K562 (cell line): Measurements from ENCODE around the gene SF3B3. TPM values are rescaled to one million over a fixed set of nuclear protein-coding genes. Genes with fewer than 3 reads are reported as not detected.
A peak's percentile ranks its signal among the peaks of the same experiment; 100 is the strongest.

Source experiments
- ATAC-seq: fragments of 200-7000 bp; cut with Tn5 transposase; 3 replicates; pipeline ENCODE4 v1.9.1; 2020; ENCODE audit warnings: moderate library complexity
- BruUV-seq: library from RNA; stranded (reverse); fragments of 400-500 nt; replicated peaks from 2 replicates; lab custom pipeline; 2021; lab: Mats Ljungman, UMichigan
- CTCF ChIA-PET: fragments of 300-600 bp; formaldehyde crosslinking; extraction: SDS; loops from one replicate; lab custom pipeline; 2021; ENCODE audit warnings: low intra/inter-chr PET ratio; lab: Yijun Ruan, JAX
- POLR2A ChIA-PET: fragments of 300-600, 350-650 bp; sonication (Branson Sonifier 250); formaldehyde crosslinking; extraction: SDS; loops from one replicate; lab custom pipeline; 2021; ENCODE audit warnings: antibody characterized with exemption, inconsistent platforms; lab: Yijun Ruan, JAX
- DNase-seq, 4 experiments: peaks; one replicate each; pipeline versions ENCODE4 v3.0.0 to v3.0.0-alpha.2; 2011 to 2018; ENCODE audit warnings: low spot score in 3 of 4, mixed read lengths in 3 of 4; ENCODE audit errors: extremely low read depth in 1 of 4
- FAIRE-seq: peaks from 2 replicates; lab custom pipeline; 2011; peaks lifted over from hg19 to GRCh38; lab: Jason Lieb, UNC
- H2AFZ ChIP-seq: 2 replicates; pipeline ENCODE4 v1.6.0; 2011; ENCODE audit warnings: low read depth, low read length, control low read depth, inconsistent platforms
- H3K27ac ChIP-seq: fragments of 200-600 bp; 3 replicates; pipeline ENCODE4 v1.8.0; 2011; ENCODE audit warnings: low read depth, mild to moderate bottlenecking, control low read depth, inconsistent platforms, low read length, moderate library complexity, mixed read lengths; ENCODE audit errors: extremely low read depth
- H3K27me3 ChIP-seq, 2 experiments: fragments of 300-600 bp in 1 of 2; 2 replicates in 1 of 2; 3 replicates in 1 of 2; pipeline versions ENCODE4 v1.6.0 to v1.8.0; 2011; ENCODE audit warnings: inconsistent platforms in 2 of 2, low read length in 2 of 2, mild to moderate bottlenecking in 1 of 2, mixed read lengths in 1 of 2, moderate library complexity in 1 of 2; ENCODE audit not compliant: control insufficient read depth in 2 of 2, insufficient read depth in 2 of 2
- H3K36me3 ChIP-seq: fragments of 300-600 bp; 3 replicates; pipeline ENCODE4 v1.8.0; 2011; ENCODE audit warnings: mild to moderate bottlenecking, low read length, inconsistent platforms; ENCODE audit not compliant: control insufficient read depth, insufficient read depth
- H3K4me1 ChIP-seq, 2 experiments: fragments of 200-600 bp in 1 of 2; replicated peaks in 1 of 2; 2 replicates in 1 of 2; 3 replicates in 1 of 2; pipeline versions ENCODE4 v1.5.1 to v1.8.0; 2011; ENCODE audit warnings: inconsistent platforms in 2 of 2, low read length in 2 of 2, mild to moderate bottlenecking in 1 of 2, mixed read lengths in 1 of 2, moderate library complexity in 1 of 2; ENCODE audit not compliant: control insufficient read depth in 2 of 2, insufficient read depth in 2 of 2
- H3K4me2 ChIP-seq: 2 replicates; pipeline ENCODE4 v1.6.1; 2011; ENCODE audit warnings: low read length, control low read depth, inconsistent platforms, mixed read lengths; ENCODE audit not compliant: insufficient read depth
- H3K4me3 ChIP-seq: fragments of 200-600 bp; sonication (generic), shearing (Covaris generic); 2 replicates; pipeline ENCODE4 v1.5.1; 2016; ENCODE audit warnings: control low read depth, inconsistent platforms
- H3K79me2 ChIP-seq: fragments of 200-600 bp; 3 replicates; pipeline ENCODE4 v1.8.0; 2011; ENCODE audit warnings: low read length, inconsistent platforms; ENCODE audit not compliant: control insufficient read depth, insufficient read depth
- H3K9ac ChIP-seq, 2 experiments: 2 replicates each; pipeline versions ENCODE4 v1.6.0 to v1.6.1; 2011; ENCODE audit warnings: low read depth in 2 of 2, low read length in 2 of 2, control low read depth in 1 of 2, inconsistent platforms in 1 of 2, mild to moderate bottlenecking in 1 of 2, mixed read lengths in 1 of 2; ENCODE audit not compliant: insufficient read depth in 1 of 2
- H3K9me1 ChIP-seq: one replicate; pipeline ENCODE4 v1.6.0; 2011; ENCODE audit warnings: inconsistent platforms, mild to moderate bottlenecking, low read length, moderate library complexity; ENCODE audit not compliant: control insufficient read depth, insufficient read depth
- H3K9me3 ChIP-seq: replicated peaks from 2 replicates; pipeline ENCODE4 v1.5.1; 2011; ENCODE audit warnings: low read depth, low read length, inconsistent platforms; ENCODE audit not compliant: control insufficient read depth, insufficient read depth
- H4K20me1 ChIP-seq: replicated peaks from 2 replicates; pipeline ENCODE4 v1.6.1; 2011; ENCODE audit warnings: low read length, inconsistent platforms, mixed read lengths; ENCODE audit not compliant: control insufficient read depth, insufficient read depth
- BCOR ChIP-seq: fragments of 450-650 bp; IDR thresholded peaks from 2 replicates; pipeline ENCODE4 v1.6.1; 2016
- CCNT2 ChIP-seq: IDR thresholded peaks from 2 replicates; pipeline ENCODE4 v1.6.1; 2011; ENCODE audit warnings: borderline replicate concordance, low read depth, mild to moderate bottlenecking, moderate library complexity, mixed read lengths, low read length; ENCODE audit not compliant: insufficient read length; ENCODE audit errors: extremely low read depth
- CXXC5 ChIP-seq: fragments of 250-450 bp; sonication (Bioruptor Pico); IDR thresholded peaks from 2 replicates; pipeline ENCODE4 v1.8.0; 2022; ENCODE audit warnings: inconsistent platforms, mild to moderate bottlenecking, moderate library complexity
- MXI1 ChIP-seq: IDR thresholded peaks from 2 replicates; pipeline ENCODE4 v1.6.1; 2011; ENCODE audit warnings: low read depth, mild to moderate bottlenecking, improper control_type of control experiment, low read length
- POLR2A ChIP-seq: fragments of 450-650 bp; conservative IDR thresholded peaks from 2 replicates; pipeline ENCODE4 v1.6.1; 2016
- POLR2B ChIP-seq: fragments of 450-650 bp; IDR thresholded peaks from 2 replicates; pipeline ENCODE4 v1.6.1; 2018; ENCODE audit warnings: low read depth; ENCODE audit not compliant: partially characterized antibody
- ZNF134 ChIP-seq: fragments of 250-450 bp; sonication (Bioruptor Pico); conservative IDR thresholded peaks from 2 replicates; pipeline ENCODE4 v1.4.0; 2020
- WGBS: fragments of 100-300 bp; shearing (Covaris generic); methylation state at CpG from one replicate; pipeline ENCODE4 v1.1.6; 2016; ENCODE audit warnings: low coverage, mixed read lengths; ENCODE audit not compliant: insufficient coverage; ENCODE audit errors: missing lambda C conversion rate; 5-methylcytosine and 5-hydroxymethylcytosine counted together
- in situ Hi-C: fragments of 300-500 bp; cut with MboI; formaldehyde crosslinking; loops from 4 replicates; pipeline ENCODE4 v1.15.0; 2018; ENCODE audit warnings: inconsistent platforms, mixed read lengths
- intact Hi-C: fragments of 100-400 bp; cut with micrococcal nuclease; formaldehyde crosslinking; loops from 2 replicates; pipeline ENCODE4 v1.14.2; 2022
- polyA plus RNA-seq, 8 experiments: library from polyadenylated mRNA; depleted of rRNA in 4 of 8; stranded (reverse) in 5 of 8; unstranded in 3 of 8; fragments of >200 nt; fragmentation: Nextera tagmentation in 2 of 8; fragmentation: Illumina TruSeq in 1 of 8; extraction: Ambion mirVana in 2 of 8; extraction: Trizol in 1 of 8; gene quantifications; 2 replicates each; pipeline versions ENCODE4 v1.2.1 to v1.2.3, GENCODE V29; 2011 to 2014; ENCODE audit warnings: inconsistent platforms in 1 of 8, missing spikeins in 1 of 8
- total RNA-seq, 7 experiments: library from RNA; depleted of rRNA in 6 of 7; stranded (reverse); fragments of >200 nt in 6 of 7; fragmentation: Illumina TruSeq in 2 of 7; extraction: Trizol in 2 of 7; gene quantifications; 2 replicates each; pipeline versions ENCODE4 v1.2.1 to v1.2.3, GENCODE V29; 2011 to 2021; ENCODE audit warnings: low replicate concordance in 1 of 7
- TF ChIP-seq, protein P1 (sequence below): fragments of 450-650 bp; IDR thresholded peaks from 2 replicates; pipeline ENCODE4 v1.6.1; 2018; ENCODE audit warnings: mild to moderate bottlenecking, low read depth; ENCODE audit not compliant: partially characterized antibody
- TF ChIP-seq, protein P2 (sequence below): fragments of 450-650 bp; conservative IDR thresholded peaks from 2 replicates; pipeline ENCODE4 v1.6.1; 2016; ENCODE audit warnings: missing genetic modification characterization, low read depth, mild to moderate bottlenecking, control low read depth, missing compliant biosample characterization

The SF3B3 gene
- total and polyA plus RNA-seq, 9 of the 15 experiments (the other 6 are each of a cell fraction or from before 2014, with no cell fraction given) = 98.9 to 546 (median 221) TPM

DNA sequence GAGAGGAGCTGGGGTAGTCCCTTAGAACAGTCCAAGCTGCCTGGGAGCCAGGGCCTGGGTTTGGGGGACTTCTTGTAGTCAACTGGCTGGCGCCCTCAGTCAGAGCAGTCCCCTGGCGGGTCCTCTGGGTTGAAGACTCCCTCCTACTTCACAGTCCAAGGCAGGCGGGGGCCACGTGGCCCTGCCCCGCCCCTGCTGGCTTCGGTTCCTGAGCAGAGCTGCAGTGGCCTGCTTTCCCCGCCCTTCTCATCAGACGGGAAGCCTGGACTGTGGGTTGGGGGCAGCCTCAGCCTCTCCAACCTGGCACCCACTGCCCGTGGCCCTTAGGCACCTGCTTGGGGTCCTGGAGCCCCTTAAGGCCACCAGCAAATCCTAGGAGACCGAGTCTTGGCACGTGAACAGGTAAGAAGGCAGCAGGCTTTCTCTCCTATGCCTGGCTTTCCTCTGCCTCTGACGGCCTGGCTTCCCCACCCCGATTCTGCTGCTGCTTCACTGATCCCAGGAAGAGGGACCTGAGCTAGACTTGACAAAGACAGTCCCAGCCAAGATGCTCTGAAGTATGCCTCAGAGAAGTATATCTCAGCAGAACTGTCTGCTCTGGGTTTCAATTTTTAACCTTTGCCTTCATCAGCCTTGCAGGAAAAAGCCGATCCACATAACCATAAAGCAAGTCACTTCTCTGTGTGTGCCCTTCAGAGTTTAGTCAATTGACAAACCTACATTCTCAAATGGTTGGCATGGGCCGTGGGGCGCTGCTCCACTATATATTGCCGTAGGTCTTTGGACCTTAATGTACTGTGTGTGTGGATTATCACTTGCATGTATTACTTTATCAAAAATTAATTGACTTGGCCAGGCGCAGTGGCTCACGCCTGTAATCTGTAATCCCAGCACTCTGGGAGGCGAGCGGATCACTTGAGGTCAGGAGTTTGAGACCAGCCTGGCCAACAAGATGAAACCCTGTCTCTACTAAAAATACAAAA is 56.3 kb downstream of the SF3B3 start:
- peak; percentile 72 for ATAC-seq
- BruUV-seq = no TSS peak
- in situ Hi-C loops (no loop called here), intact Hi-C loops (loop anchor here (5.0 kb wide), 1 partner anchor 72 kb away; no protein-coding TSS in a partner anchor)
- Histone ChIP-seq H3K36me3 (peaks cover under 1% of the 10 kb centered on the region; the same call in 1 of the 3 replicates), H3K4me3 (no peak overlapping the region), H3K4me1 (peaks cover 5 to 8% of the 10 kb centered on the region in 2 experiments; a peak in 3 of 5 replicates), H3K9me1 (no peaks in the 10 kb centered on the region), H3K79me2 (no peaks in the 10 kb centered on the region), H3K27ac (no peak overlapping the region), H3K9me3 (no peaks in the 10 kb centered on the region), H3K9ac (peak overlapping the region; percentile 6 to 89; a peak in 2 of 4 replicates), H2AFZ (peak overlapping the region; percentile 77), H3K4me2 (peak overlapping the region; percentile 22; the same call in 1 of the 2 replicates), H4K20me1 (no peaks in the 10 kb centered on the region; the same call in 1 of the 2 replicates), H3K27me3 (peaks cover 0 to 5% of the 10 kb centered on the region in 2 experiments; a peak in 1 of 5 replicates)
- ChIA-PET POLR2A (interaction anchor here (0.6 to 1.4 kb wide), 6 partner anchors 8 to 26 kb away, joined by 3 to 5 read pairs (median 4); no protein-coding TSS in a partner anchor), CTCF (no interaction called here)
- WGBS = 46% methylated on average over 18 of the region's 21 CpGs
- peak; percentile 61 to 71 (median 64) for DNase-seq
- FAIRE-seq = no peak
- TF ChIP-seq CXXC5 (CRISPR knock-in tag) = 0 out of 2 replicates have a peak, but pooled peaks have one; percentile 27
- TF ChIP-seq, protein P1, sequence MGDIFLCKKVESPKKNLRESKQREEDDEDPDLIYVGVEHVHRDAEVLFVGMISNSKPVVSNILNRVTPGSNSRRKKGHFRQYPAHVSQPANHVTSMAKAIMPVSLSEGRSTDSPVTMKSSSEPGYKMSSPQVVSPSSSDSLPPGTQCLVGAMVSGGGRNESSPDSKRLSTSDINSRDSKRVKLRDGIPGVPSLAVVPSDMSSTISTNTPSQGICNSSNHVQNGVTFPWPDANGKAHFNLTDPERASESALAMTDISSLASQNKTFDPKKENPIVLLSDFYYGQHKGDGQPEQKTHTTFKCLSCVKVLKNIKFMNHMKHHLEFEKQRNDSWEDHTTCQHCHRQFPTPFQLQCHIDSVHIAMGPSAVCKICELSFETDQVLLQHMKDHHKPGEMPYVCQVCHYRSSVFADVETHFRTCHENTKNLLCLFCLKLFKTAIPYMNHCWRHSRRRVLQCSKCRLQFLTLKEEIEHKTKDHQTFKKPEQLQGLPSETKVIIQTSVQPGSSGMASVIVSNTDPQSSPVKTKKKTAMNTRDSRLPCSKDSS = no peak
- TF ChIP-seq, protein P2, sequence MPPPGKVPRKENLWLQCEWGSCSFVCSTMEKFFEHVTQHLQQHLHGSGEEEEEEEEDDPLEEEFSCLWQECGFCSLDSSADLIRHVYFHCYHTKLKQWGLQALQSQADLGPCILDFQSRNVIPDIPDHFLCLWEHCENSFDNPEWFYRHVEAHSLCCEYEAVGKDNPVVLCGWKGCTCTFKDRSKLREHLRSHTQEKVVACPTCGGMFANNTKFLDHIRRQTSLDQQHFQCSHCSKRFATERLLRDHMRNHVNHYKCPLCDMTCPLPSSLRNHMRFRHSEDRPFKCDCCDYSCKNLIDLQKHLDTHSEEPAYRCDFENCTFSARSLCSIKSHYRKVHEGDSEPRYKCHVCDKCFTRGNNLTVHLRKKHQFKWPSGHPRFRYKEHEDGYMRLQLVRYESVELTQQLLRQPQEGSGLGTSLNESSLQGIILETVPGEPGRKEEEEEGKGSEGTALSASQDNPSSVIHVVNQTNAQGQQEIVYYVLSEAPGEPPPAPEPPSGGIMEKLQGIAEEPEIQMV (tag) = peak; percentile 79
- TF ChIP-seq CCNT2 = no peak
- TF ChIP-seq ZNF134 = no peak
- peak; percentile 40; the same call in 1 of the 2 replicates for TF ChIP-seq MXI1
- TF ChIP-seq POLR2A = no peak
- no peak for TF ChIP-seq BCOR
- TF ChIP-seq POLR2B = no peak
